Ishikawa (cell line): ENCODE measurements around the gene PCBP3.

Experiments used
- CEBPB ChIP-seq: IDR thresholded peaks from 2 replicates; pipeline ENCODE4 v1.6.1; 2012
- CREB1 ChIP-seq: IDR thresholded peaks from 2 replicates; pipeline ENCODE4 v1.6.1; 2012; ENCODE audit warnings: low read depth
- EP300 ChIP-seq: IDR thresholded peaks from 2 replicates; pipeline ENCODE4 v1.6.1; 2012; ENCODE audit warnings: borderline replicate concordance
- FOXM1 ChIP-seq: IDR thresholded peaks from 2 replicates; pipeline ENCODE4 v1.6.1; 2012; ENCODE audit warnings: low read depth, borderline replicate concordance
- RAD21 ChIP-seq: IDR thresholded peaks from 2 replicates; pipeline ENCODE4 v1.6.1; 2012; ENCODE audit warnings: low read depth
- REST ChIP-seq: IDR thresholded peaks from 2 replicates; pipeline ENCODE4 v1.6.1; 2012; ENCODE audit warnings: low read depth, mild to moderate bottlenecking
- TAF1 ChIP-seq: IDR thresholded peaks from 2 replicates; pipeline ENCODE4 v1.6.1; 2012; ENCODE audit warnings: low read depth, mild to moderate bottlenecking
- TEAD4 ChIP-seq: IDR thresholded peaks from 2 replicates; pipeline ENCODE4 v1.6.1; 2012
- YY1 ChIP-seq: IDR thresholded peaks from 2 replicates; pipeline ENCODE4 v1.6.1; 2012; ENCODE audit warnings: low read depth
- ZBTB7A ChIP-seq: IDR thresholded peaks from 2 replicates; pipeline ENCODE4 v1.6.1; 2012; ENCODE audit warnings: low read depth
- TF ChIP-seq, protein P1 (sequence below): IDR thresholded peaks from 2 replicates; pipeline ENCODE4 v1.6.1; 2012
- TF ChIP-seq, protein P2 (sequence below): IDR thresholded peaks from 2 replicates; pipeline ENCODE4 v1.6.1; 2012

DNA sequence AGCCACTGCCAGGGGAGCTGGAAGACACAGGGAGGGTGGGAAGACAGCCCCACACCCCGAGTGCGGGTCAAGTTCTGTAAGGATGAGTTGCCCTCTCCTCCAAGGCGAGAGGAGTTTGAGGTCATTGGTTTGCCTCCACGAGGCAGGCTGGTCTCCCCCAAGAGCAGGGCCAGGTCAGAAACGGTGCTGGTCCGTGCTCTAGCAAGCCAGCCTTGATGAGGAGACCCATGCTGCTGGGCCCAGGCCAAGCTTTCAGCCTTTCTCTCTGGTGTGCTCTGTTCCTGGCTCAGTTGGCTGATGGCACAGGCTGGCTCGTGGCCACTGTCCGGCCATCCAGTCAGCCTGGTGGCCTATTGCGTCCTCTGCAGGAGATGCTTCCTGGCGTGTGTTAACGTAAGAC is 12.0 kb upstream of the PCBP3 start:
- TF ChIP-seq CREB1 (no peak), CEBPB (no peak), RAD21 (no peak), TAF1 (no peak), REST (no peak), EP300 (no peak), YY1 (no peak), ZBTB7A (no peak), TEAD4 (no peak), FOXM1 (no peak)
- TF ChIP-seq, protein P1, sequence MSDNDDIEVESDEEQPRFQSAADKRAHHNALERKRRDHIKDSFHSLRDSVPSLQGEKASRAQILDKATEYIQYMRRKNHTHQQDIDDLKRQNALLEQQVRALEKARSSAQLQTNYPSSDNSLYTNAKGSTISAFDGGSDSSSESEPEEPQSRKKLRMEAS, result no peak
- TF ChIP-seq, protein P2, sequence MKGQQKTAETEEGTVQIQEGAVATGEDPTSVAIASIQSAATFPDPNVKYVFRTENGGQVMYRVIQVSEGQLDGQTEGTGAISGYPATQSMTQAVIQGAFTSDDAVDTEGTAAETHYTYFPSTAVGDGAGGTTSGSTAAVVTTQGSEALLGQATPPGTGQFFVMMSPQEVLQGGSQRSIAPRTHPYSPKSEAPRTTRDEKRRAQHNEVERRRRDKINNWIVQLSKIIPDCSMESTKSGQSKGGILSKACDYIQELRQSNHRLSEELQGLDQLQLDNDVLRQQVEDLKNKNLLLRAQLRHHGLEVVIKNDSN, result no peak
